22Rv1 (cell line): ENCODE data around the gene RFC4.

ENCODE experiments used
- CTCF ChIP-seq: fragments of 450-650 bp; IDR thresholded peaks from 2 replicates; pipeline ENCODE4 v1.5.1; 2017; ENCODE audit warnings: mild to moderate bottlenecking
- ZFX ChIP-seq: fragments of 450-650 bp; IDR thresholded peaks from 2 replicates; pipeline ENCODE4 v1.6.1; 2017; ENCODE audit warnings: antibody characterized with exemption, borderline replicate concordance

GRCh38 chr3:186779204-186779603 lies 27.1 kb downstream of the RFC4 start:
- TF ChIP-seq CTCF (no peak), ZFX (no peak)
